ENCODE measurements around the gene EXOC4.
"Not testable (repeated sequence)": the region's sequence is repeated elsewhere in the genome, so short reads cannot be mapped to it uniquely, and the experiment has no call there.

Gene EXOC4

GRCh38 chr7:133213772-133214171 is 39.1 kb upstream of the EXOC4 start:
- not testable (repeated sequence) for H3K79me1 ChIP-seq (ENCODE audit: low read depth, low read length); H3K18ac ChIP-seq (ENCODE audit: low read length)
- no CpG with 5 or more reads among the region's 3 CpGs for WGBS, 2 donors (ENCODE audit: extremely low coverage in 2 of 2, insufficient read length in 2 of 2, insufficient replicate concordance in 1 of 2)

GRCh38 chr7:133217773-133218172 is 35.1 kb upstream of the EXOC4 start:
- Histone ChIP-seq H3K4me1 (ENCODE audit: control insufficient read depth in 2 of 2, insufficient read depth in 1 of 2, low read depth in 1 of 2, low read length in 2 of 2) (no peaks in the 10 kb centered on the region), H3K4me3 (ENCODE audit: low read length in 2 of 2) (no peak overlapping the region), H3K27me3 (ENCODE audit: control insufficient read depth in 3 of 3, insufficient read depth in 3 of 3, low read depth in 1 of 3, low read length in 3 of 3) (no peaks in the 10 kb centered on the region), H2AFZ (ENCODE audit: low read length) (no peak overlapping the region), H3K23ac (ENCODE audit: low read depth, low read length, poor library complexity) (no peak overlapping the region), H2BK120ac (ENCODE audit: low read depth, low read length) (no peak overlapping the region), H2AK5ac (ENCODE audit: low read depth, low read length) (no peak overlapping the region), H3K14ac (ENCODE audit: low read length) (no peak overlapping the region), H3K36me3 (replicated peaks in 1 of 2; ENCODE audit: control insufficient read depth in 2 of 2, insufficient read depth in 2 of 2, low read length in 2 of 2) (no peaks in the 10 kb centered on the region), H2BK12ac (ENCODE audit: low read length) (no peak overlapping the region), H3K4ac (ENCODE audit: low read length) (no peak overlapping the region), H3K79me1 (ENCODE audit: low read depth, low read length) (no peaks in the 10 kb centered on the region), H4K91ac (ENCODE audit: low read depth, low read length, poor library complexity) (no peak overlapping the region), H3K9me3 (replicated peaks in 1 of 2; ENCODE audit: control insufficient read depth in 2 of 2, insufficient read depth in 1 of 2, low read depth in 1 of 2, low read length in 2 of 2) (no peaks in the 10 kb centered on the region), H3K4me2 (ENCODE audit: insufficient read depth, low read length, poor library complexity, severe bottlenecking) (no peak overlapping the region), H3K27ac (replicated peaks; ENCODE audit: low read length) (no peak overlapping the region), H4K8ac (ENCODE audit: low read depth, low read length) (no peak overlapping the region), H2BK5ac (ENCODE audit: low read length) (no peak overlapping the region), H2BK15ac (ENCODE audit: low read length) (no peak overlapping the region), H3K18ac (ENCODE audit: low read length) (no peak overlapping the region), H3K9ac (ENCODE audit: low read depth, low read length, poor library complexity) (no peak overlapping the region)
- WGBS, 2 donors (ENCODE audit: extremely low coverage in 2 of 2, insufficient read length in 2 of 2, insufficient replicate concordance in 1 of 2): no CpG with 5 or more reads among the region's 3 CpGs
- no peak for DNase-seq (ENCODE audit: low spot score)

More at GRCh38 chr7:133213772-133214171, 39.1 kb upstream of the EXOC4 start:
- not testable (repeated sequence) for H3K9ac ChIP-seq (ENCODE audit: low read depth, low read length, poor library complexity); H3K36me3 ChIP-seq (replicated peaks in 1 of 2; ENCODE audit: control insufficient read depth in 2 of 2, insufficient read depth in 2 of 2, low read length in 2 of 2); H3K14ac ChIP-seq (ENCODE audit: low read length); H4K91ac ChIP-seq (ENCODE audit: low read depth, low read length, poor library complexity); H3K23ac ChIP-seq (ENCODE audit: low read depth, low read length, poor library complexity); H3K4me3 ChIP-seq (ENCODE audit: low read length in 2 of 2); DNase-seq (ENCODE audit: low spot score); H2BK12ac ChIP-seq (ENCODE audit: low read length); H3K4me2 ChIP-seq (ENCODE audit: insufficient read depth, low read length, poor library complexity, severe bottlenecking); H3K4me1 ChIP-seq (ENCODE audit: control insufficient read depth in 2 of 2, insufficient read depth in 1 of 2, low read depth in 1 of 2, low read length in 2 of 2); H2BK15ac ChIP-seq (ENCODE audit: low read length); H3K27me3 ChIP-seq (ENCODE audit: control insufficient read depth in 3 of 3, insufficient read depth in 3 of 3, low read depth in 1 of 3, low read length in 3 of 3); H4K8ac ChIP-seq (ENCODE audit: low read depth, low read length); H2BK5ac ChIP-seq (ENCODE audit: low read length); H3K4ac ChIP-seq (ENCODE audit: low read length); H2AFZ ChIP-seq (ENCODE audit: low read length); H2AK5ac ChIP-seq (ENCODE audit: low read depth, low read length); H3K9me3 ChIP-seq (replicated peaks in 1 of 2; ENCODE audit: control insufficient read depth in 2 of 2, insufficient read depth in 1 of 2, low read depth in 1 of 2, low read length in 2 of 2); H2BK120ac ChIP-seq (ENCODE audit: low read depth, low read length); H3K27ac ChIP-seq (replicated peaks; ENCODE audit: low read length)

DNA sequence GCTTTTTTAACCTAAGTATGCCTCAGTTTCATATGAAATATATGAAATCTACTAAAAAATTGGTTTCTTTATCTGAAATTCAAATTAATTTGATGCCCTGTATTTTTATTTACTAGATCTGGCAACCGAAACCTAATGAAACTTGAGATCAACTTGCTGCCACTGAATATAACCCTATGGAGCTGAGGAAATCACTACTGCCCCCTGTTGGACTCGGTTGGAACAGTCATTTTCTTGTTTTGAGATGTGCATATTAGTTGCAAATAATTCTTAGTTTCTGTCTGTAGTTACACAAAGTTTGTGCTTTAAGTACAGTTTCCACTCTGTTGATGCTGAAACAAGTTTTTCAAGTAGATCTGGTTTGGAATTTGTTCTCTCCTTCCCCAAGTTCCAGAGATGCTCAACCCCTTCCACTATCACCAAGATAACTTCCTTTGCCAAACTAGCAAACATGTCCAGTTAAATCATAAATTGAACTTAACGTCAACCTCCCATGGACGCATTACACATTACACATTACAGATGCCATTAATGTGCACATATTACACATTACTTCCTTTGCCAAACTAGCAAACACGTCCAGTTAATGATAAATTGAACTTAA is 22.2 kb upstream of the EXOC4 start:
- H2BK12ac ChIP-seq (ENCODE audit: low read length): no peak overlapping the region
- H3K9me3 ChIP-seq (replicated peaks in 1 of 2; ENCODE audit: control insufficient read depth in 2 of 2, insufficient read depth in 1 of 2, low read depth in 1 of 2, low read length in 2 of 2): no peaks in the 10 kb centered on the region
- H3K36me3 ChIP-seq (replicated peaks in 1 of 2; ENCODE audit: control insufficient read depth in 2 of 2, insufficient read depth in 2 of 2, low read length in 2 of 2): no peaks in the 10 kb centered on the region
- no peak overlapping the region for H4K91ac ChIP-seq (ENCODE audit: low read depth, low read length, poor library complexity)
- H2BK5ac ChIP-seq (ENCODE audit: low read length): no peak overlapping the region
- no peak overlapping the region for H3K9ac ChIP-seq (ENCODE audit: low read depth, low read length, poor library complexity)
- no peak overlapping the region for H3K4me3 ChIP-seq (ENCODE audit: low read length in 2 of 2)
- no peak overlapping the region for H2AFZ ChIP-seq (ENCODE audit: low read length)
- no peak overlapping the region for H2BK120ac ChIP-seq (ENCODE audit: low read depth, low read length)
- no peak overlapping the region for H3K4ac ChIP-seq (ENCODE audit: low read length)
- no peaks in the 10 kb centered on the region for H3K79me1 ChIP-seq (ENCODE audit: low read depth, low read length)
- peak; percentile 67 for DNase-seq (ENCODE audit: low spot score)
- no peak overlapping the region for H2BK15ac ChIP-seq (ENCODE audit: low read length)
- WGBS, 2 donors (ENCODE audit: extremely low coverage in 2 of 2, insufficient read length in 2 of 2, insufficient replicate concordance in 1 of 2): no CpG with 5 or more reads among the region's 5 CpGs
- no peak overlapping the region for H2AK5ac ChIP-seq (ENCODE audit: low read depth, low read length)
- no peak overlapping the region for H3K23ac ChIP-seq (ENCODE audit: low read depth, low read length, poor library complexity)
- no peak overlapping the region for H3K27ac ChIP-seq (replicated peaks; ENCODE audit: low read length)
- peaks cover 0 to 8% of the 10 kb centered on the region in 2 donors for H3K4me1 ChIP-seq (ENCODE audit: control insufficient read depth in 2 of 2, insufficient read depth in 1 of 2, low read depth in 1 of 2, low read length in 2 of 2)
- H3K4me2 ChIP-seq (ENCODE audit: insufficient read depth, low read length, poor library complexity, severe bottlenecking): no peak overlapping the region
- H3K27me3 ChIP-seq (ENCODE audit: control insufficient read depth in 3 of 3, insufficient read depth in 3 of 3, low read depth in 1 of 3, low read length in 3 of 3): no peaks in the 10 kb centered on the region
- H4K8ac ChIP-seq (ENCODE audit: low read depth, low read length): no peak overlapping the region
- no peak overlapping the region for H3K18ac ChIP-seq (ENCODE audit: low read length)
- H3K14ac ChIP-seq (ENCODE audit: low read length): no peak overlapping the region

- Histone ChIP-seq H2AFZ (ENCODE audit: low read length) (no peak overlapping the region), H3K9me3 (replicated peaks in 1 of 2; ENCODE audit: control insufficient read depth in 2 of 2, insufficient read depth in 1 of 2, low read depth in 1 of 2, low read length in 2 of 2) (no peaks in the 10 kb centered on the region), H2BK5ac (ENCODE audit: low read length) (no peak overlapping the region), H2BK120ac (ENCODE audit: low read depth, low read length) (no peak overlapping the region), H4K91ac (ENCODE audit: low read depth, low read length, poor library complexity) (no peak overlapping the region), H3K27ac (replicated peaks; ENCODE audit: low read length) (no peak overlapping the region), H2BK15ac (ENCODE audit: low read length) (no peak overlapping the region), H3K18ac (ENCODE audit: low read length) (no peak overlapping the region), H3K79me1 (ENCODE audit: low read depth, low read length) (no peaks in the 10 kb centered on the region), H3K4me1 (ENCODE audit: control insufficient read depth in 2 of 2, insufficient read depth in 1 of 2, low read depth in 1 of 2, low read length in 2 of 2) (peaks cover 0 to 8% of the 10 kb centered on the region in 2 donors), H2AK5ac (ENCODE audit: low read depth, low read length) (no peak overlapping the region), H4K8ac (ENCODE audit: low read depth, low read length) (no peak overlapping the region), H3K4me2 (ENCODE audit: insufficient read depth, low read length, poor library complexity, severe bottlenecking) (no peak overlapping the region), H3K14ac (ENCODE audit: low read length) (no peak overlapping the region), H3K27me3 (ENCODE audit: control insufficient read depth in 3 of 3, insufficient read depth in 3 of 3, low read depth in 1 of 3, low read length in 3 of 3) (no peaks in the 10 kb centered on the region), H2BK12ac (ENCODE audit: low read length) (no peak overlapping the region), H3K9ac (ENCODE audit: low read depth, low read length, poor library complexity) (no peak overlapping the region), H3K36me3 (replicated peaks in 1 of 2; ENCODE audit: control insufficient read depth in 2 of 2, insufficient read depth in 2 of 2, low read length in 2 of 2) (no peaks in the 10 kb centered on the region), H3K23ac (ENCODE audit: low read depth, low read length, poor library complexity) (no peak overlapping the region), H3K4ac (ENCODE audit: low read length) (no peak overlapping the region), H3K4me3 (ENCODE audit: low read length in 2 of 2) (no peak overlapping the region)
- WGBS, 2 donors (ENCODE audit: extremely low coverage in 2 of 2, insufficient read length in 2 of 2, insufficient replicate concordance in 1 of 2): no CpG with 5 or more reads among the region's 9 CpGs
- DNase-seq (ENCODE audit: low spot score): no peak
These were observed 19.7 kb upstream of the EXOC4 start for GRCh38 chr7:133233142-133233541.
